Measurements from ENCODE around the gene ADRB2.
"Not testable (repeated sequence)": the region's sequence is repeated elsewhere in the genome, so short reads cannot be mapped to it uniquely, and the experiment has no call there.

ADRB2 gene

DNA sequence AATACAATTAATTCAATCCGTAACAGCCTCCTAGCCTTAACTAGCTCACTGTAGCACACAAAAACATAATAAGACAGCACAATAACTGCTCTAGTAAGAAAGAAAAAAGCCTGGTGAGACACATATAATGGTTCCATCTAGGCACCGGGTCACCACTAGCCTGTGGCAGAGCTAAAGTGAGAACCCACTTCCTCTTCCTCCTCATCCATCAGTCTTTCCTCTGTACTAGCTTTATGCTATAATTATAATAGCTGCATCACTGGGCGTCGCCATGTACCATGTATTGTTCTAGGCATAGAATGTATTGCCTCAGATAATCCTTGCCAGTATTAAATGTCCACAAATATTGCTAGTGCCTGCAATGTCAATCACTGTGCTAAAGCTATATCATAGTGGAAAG lies 23.1 kb downstream of the ADRB2 start:
- in situ Hi-C loops (cut with HindIII; ENCODE audit: low sequenced_read_pairs), result no loop called here

DNA sequence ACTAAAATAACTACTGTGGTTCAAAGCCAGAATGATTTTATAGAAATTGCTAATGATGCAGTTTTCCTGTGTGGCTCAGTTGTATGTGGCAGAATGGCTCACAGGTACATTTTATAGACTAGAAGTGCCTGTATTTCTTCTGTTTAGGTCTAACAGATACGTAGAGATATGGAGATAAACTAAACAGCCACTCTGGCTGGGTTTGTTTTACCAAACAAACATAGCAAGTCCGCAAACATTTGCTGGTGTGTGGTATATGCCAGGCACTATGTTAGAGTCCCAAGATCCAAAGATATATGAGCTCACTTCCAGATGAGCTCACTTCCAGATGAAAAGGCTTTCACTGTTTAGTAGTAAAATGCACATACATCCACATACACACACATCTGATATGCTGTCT lies 24.4 kb downstream of the ADRB2 start:
- in situ Hi-C loops (cut with HindIII; ENCODE audit: low sequenced_read_pairs), result loop anchor here (5.0 kb wide), 2 partner anchors 56 to 94 kb away; no protein-coding TSS in a partner anchor

DNA sequence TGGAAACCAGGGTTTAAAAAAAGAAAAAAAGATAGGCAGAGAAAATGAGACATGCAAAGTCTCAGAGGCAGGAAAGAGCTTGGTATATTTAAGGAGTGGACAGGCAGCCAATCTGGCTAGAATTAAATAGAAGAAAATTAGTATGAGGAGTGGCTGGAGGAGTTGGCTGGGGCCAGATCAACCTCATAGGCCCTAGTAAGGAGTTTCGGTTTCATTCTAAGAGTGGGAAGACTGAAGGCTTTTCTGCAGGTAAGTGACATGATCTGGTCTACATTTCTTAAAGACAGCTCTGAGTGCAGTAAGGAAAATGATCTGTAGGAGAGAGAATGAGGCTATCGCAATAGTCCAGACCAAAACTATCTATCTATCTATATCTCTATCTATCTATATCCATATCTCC lies 27.5 kb downstream of the ADRB2 start:
- in situ Hi-C loops (cut with HindIII; ENCODE audit: low sequenced_read_pairs), result loop anchor here (5.0 kb wide), 2 partner anchors 53 to 97 kb away; no protein-coding TSS in a partner anchor

DNA sequence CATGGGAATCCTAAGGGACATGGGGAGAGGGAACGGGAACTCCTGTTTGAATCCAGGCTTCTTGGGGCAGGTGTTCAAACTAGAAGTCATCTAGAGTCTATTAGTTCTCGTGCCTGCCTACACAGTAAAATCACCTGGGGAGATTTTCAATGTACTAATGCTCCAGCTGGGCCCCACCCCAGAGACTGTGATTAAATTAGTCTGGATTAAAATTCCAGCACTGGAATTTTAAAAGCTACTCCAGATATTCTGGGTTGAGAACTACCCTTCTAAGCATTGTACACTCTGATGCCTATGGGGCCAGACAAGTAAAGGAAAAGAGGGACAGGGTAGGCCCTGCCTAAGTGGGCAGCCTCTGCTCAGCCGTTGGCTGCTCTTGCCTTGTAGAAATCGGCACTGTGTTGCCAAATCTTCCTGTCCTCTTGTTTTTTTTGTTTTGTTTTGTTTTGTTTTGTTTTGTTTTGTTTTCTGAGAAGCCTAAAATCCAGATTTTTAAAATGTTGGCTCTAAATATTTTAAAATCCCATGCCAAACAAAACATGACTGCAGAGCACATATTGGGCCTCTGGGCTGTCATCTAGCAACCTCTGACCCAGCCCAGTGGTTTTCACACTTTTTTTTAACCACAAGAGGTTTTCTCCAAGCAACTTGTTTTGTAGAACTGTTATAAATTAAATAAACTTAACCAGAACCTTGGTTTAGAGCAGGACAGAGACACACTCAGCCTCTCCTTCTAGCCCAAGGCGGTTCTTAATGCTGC lies 29.0 kb downstream of the ADRB2 start:
- in situ Hi-C loops (cut with HindIII; ENCODE audit: low sequenced_read_pairs), result no loop called here

DNA sequence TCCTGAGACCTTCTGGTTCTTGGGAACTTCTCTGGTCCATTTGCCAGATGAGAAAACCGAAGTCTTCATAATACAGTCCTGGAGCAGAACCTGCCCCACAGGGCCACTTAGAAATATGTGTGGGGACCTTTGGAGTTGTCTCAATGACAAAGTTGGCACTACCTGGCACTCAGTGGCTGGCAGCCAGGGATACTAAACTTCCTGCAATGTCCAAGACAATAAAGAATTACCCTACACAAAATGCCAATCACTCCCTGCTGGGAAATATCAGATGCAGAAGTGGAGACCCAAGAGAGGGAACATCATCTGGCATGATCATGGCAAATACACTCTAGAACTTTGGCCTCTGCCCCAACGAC lies 29.6 kb downstream of the ADRB2 start:
- in situ Hi-C loops (cut with HindIII; ENCODE audit: low sequenced_read_pairs), result no loop called here

DNA sequence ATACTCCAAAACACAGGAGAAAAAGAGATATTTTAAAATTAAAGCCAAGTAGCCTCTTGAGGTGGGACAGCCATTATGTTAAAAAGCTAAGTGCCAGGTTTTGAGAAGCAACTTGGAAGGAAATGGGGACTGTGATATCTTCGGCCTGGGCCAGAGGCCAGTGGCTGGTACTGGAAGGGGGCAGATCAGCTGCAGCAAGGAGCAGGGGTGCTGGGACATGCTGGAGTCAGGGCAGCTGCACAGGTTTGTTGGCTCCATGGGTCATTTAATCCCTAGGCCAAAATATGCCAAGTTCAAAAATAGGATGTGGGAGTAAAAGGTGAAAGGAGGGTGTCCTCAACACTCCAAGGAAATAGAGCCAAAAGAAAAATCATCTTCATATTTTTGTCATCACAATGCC lies 30.0 kb downstream of the ADRB2 start:
- in situ Hi-C loops (cut with HindIII; ENCODE audit: low sequenced_read_pairs), result no loop called here

DNA sequence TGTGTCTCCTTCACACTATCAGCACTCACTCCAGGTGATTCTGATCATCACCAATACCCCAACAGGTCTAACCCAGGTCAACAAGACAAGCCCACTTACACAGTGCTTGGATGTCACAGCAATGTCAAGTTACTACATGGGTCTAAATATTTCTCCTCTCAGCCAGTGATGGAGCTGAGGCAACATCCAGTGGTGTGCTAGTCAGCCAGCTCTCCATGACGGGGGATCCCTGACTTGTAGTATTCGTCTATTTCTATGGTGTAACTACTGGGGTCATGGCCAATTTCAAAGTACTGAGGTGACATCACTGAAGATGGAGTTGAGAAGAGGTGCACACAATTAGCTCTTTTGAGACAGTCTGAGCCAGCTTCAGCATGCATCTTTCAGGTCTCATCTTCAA lies 31.1 kb downstream of the ADRB2 start:
- in situ Hi-C loops (cut with HindIII; ENCODE audit: low sequenced_read_pairs), result no loop called here

DNA sequence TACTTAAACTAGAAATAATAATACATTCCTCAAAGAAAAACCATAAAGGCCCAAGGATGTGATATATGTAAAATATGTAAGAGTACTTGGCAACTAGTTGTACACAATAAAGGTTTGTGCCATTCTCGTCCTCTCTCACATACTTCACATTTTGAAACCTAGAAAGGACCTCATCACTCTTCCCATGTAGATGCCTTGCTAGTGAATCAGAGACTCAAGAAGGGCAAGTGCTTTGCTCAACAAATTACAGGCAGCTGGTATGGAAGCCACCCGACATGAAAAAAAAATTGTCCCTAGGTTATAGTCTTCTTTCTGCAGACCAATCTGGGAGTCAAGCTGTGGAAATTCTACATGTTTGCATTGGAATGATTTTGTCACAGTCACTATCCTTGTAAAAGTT lies 31.7 kb downstream of the ADRB2 start:
- in situ Hi-C loops (cut with HindIII; ENCODE audit: low sequenced_read_pairs), result no loop called here

DNA sequence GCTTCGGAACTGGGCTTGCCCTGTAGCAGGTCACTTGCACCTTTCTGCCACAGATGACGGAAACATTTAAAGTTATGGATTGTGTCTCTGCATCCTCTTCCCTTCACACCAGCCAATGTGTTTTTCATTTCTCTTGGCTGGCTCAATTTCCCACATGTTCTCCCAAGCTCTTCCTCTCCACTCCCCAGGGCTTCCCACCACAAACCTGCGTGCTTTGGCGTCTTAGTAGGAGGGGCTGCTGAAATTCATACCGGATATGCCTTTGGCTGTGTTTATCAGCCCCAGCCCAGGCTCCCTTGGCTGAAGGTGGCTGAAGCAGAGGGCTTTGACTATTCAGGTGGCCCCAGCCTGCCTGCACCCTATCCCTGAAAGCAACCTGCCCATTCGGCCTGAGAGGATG lies 32.1 kb downstream of the ADRB2 start:
- in situ Hi-C loops (cut with HindIII; ENCODE audit: low sequenced_read_pairs), result no loop called here

DNA sequence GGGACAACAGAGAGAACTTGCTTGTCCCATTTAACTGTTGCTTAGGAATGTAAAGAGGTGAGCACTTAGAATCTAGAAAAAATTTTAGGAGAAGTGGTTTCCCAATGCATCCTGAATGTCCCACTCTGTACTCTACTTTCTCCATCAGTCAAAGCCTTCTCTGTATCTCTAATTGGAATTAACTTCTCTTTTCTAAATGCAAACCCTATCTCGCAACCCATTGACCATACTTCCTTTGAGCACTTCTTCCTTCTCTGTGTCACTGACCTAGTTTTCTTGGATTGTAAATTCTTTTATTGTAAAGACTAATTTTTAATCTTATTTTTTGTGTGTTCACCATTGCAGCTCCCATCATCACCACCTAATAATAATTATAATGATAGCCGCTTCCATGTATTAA lies 33.3 kb downstream of the ADRB2 start:
- in situ Hi-C loops (cut with HindIII; ENCODE audit: low sequenced_read_pairs), result no loop called here

DNA sequence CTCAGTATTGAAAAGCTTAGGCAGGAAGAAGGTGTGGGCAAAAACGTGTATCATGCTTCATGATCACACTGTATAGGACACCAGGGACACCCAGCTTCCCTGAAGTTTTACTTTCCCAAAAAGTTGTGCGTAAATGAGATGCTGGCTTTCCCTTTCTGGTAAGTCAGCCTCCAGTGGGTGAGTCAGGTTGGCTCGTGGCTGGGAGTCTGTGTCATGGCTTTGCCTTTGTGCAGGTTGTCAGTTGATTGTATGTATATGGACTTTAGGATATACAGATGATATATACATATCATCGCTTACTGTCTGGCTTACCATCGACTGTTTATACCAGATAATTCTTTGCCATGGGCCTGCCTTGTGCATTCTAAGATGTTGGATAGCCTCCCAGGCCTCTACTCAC lies 34.2 kb downstream of the ADRB2 start:
- in situ Hi-C loops (cut with HindIII; ENCODE audit: low sequenced_read_pairs), result no loop called here

DNA sequence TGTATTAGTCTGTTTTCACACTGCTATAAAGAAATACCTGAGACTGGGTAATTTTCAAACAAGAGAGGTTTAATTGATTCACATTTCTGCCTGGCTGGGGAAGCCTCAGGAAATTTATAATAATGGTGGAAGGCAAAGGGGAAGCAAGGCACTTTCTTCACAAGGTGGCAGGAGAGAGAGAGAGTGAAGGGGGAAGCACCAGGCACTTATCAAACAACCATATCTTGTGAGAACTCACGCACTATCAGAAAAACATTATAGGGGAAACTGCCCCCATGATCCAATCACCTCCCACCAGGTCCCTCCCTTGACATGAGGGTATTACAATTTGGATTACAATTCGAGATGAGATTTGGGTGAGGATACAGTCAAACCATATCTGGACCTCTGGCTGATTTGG lies 34.7 kb downstream of the ADRB2 start:
- in situ Hi-C loops (cut with HindIII; ENCODE audit: low sequenced_read_pairs), result no loop called here

DNA sequence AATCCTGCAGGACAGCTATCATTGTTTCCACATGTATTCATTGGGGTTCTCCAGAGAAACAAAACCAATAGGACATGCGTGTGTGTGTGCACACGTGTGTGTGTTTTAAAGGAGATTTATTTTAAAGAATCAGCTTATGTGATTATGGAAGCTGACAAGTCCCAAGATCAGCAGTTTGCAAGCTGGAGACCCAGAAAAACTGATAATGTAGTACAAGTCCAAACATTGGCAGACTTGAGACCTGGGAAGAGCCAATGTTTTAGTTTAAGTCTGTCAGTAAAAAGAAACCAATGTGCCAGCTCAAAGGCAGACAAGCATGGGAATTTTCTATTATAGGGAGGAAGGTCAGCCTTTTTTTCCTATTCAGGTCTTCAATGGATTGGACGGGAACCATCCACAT lies 35.3 kb downstream of the ADRB2 start:
- in situ Hi-C loops (cut with HindIII; ENCODE audit: low sequenced_read_pairs), result no loop called here

DNA sequence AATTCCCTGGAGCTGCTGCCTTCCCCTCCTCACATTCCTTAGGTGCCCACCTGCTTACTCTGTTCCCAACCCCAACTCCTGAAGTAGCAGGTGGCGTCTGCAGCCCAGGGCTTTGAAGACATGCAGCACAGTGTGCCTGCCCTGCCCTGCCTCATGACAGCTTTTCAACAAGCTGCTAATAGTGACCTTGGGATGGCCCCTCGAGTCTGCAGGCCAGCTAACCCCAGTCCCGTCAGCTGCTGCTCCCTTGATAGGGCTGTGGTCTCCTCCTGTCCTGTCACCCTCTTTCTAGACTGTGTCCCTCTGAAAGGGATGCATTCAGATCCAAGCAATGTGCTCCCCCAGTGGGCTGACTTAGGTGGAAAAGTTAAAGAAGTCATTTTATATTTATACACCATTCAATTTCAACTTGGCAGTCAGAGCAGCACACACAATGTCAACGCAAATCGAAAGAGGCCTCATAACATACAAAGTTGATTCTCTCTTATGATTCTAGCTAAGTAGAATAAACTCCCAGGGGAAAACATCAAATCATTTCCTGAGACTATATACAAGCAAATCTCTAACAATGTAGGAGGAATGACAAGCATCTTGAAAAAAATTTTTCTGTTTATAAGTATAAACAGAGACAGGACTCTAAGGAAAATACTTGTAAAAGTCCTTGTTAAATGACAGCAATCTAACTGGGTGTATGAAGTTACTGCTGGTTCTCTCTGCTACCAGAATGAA lies 37.9 kb downstream of the ADRB2 start:
- in situ Hi-C loops (cut with HindIII; ENCODE audit: low sequenced_read_pairs), result no loop called here

DNA sequence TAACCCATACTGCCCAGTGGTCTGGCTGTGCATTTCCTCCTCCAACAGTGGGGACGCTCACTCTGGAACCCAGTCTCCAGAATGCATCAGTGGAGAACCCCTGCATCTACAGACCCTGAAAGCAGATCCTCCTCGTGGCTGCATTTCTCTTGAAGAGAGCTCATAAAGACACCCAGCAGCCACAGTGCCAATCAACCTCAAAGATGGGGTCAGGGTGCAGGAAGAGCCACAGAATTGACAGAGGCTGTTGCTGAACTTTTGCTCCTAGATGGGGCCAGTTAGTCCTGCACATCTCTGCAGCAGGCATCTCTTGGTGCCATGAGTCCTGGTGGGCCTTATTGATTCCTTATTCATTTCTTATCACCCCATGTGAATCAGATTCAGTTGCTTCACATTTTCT lies 39.6 kb downstream of the ADRB2 start:
- in situ Hi-C loops (cut with HindIII; ENCODE audit: low sequenced_read_pairs), result loop anchor here (5.0 kb wide), 1 partner anchor 86 kb away; no protein-coding TSS in a partner anchor

DNA sequence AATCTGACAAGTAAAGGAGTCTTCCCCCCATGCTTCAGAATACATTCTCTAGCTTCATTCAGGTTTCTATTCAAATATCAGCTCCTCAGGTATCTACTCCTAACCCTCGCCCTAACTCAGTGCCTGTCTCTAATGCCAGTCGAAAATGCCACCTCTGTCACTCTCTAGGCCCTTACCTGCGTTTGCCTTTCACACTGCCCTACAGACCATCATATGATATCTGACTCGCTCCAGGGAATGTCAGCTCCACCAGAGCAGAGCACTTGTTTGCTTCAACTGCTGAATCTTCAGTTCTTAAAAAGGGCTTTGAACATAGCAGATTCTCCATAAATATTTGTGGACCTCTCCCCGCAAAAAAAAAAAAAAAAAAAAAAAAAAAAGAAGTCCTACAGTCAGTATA lies 46.7 kb downstream of the ADRB2 start:
- in situ Hi-C loops (cut with HindIII; ENCODE audit: low sequenced_read_pairs), result no loop called here

DNA sequence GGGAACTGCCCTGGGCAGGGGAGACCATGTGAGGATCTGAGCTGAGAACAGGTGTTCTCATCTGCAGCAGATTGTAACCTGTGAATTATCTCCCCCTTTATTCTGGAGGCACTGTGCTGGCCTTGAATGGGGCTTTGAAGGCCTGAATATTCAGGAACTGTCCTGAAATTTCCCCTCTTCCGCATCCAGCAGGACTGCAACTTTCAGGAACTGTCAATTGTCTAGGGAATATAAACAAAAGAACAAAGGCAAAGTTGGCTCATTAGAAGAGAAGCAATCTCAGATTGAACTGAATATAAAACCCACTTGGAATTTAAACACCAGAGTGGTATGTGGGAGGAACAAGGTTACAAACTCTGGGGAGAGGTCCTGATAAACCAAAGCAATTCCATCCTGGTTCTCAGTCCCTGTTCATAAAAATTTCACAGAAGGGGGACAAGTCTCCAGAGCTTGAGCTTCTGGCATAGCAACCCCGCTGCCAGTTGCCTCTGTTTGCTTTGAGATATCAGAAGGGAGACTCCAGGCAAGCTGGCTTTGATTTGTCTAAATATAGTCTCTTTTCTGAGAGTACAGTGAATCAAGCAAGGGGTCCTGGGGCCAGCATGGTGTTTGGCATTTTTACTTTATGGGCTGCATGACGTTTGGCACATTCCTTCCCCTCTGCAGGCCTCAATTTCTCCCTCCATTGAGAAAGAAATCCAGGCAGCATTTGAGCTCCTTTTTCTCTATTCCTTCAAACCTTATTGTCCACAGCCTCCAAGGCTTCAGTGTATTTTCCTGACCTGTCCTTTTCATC lies 47.5 kb downstream of the ADRB2 start:
- in situ Hi-C loops (cut with HindIII; ENCODE audit: low sequenced_read_pairs), result no loop called here

DNA sequence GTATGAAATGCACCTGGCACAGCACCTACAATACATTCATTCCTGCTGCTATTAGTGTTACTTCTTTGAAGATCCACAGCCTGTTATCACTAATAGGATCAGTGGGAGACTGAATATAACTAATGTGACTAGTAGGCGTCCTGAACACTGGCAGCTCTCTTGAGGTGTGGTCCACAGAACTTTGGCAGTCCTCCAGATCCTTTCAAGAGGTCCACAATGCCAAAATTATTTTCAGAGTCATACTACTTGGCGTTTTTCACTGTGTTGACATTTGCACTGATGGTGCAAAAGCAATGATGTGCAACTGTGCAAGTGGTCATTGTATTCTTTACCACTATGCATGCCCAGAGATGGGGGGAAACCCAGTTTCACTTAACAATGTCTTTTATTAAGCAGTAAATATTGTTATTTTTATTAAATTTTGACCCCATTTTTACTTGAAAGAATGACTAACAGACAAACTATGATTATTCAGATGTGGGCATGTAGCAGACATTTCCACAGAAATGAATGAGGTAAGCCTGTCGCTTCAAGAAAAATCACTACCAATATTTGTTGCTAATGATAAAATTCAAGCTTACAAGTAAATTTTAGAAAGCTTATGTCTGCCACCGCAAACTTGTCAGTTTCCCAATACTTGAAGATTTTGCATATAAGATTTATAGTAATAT lies 48.9 kb downstream of the ADRB2 start:
- in situ Hi-C loops (cut with HindIII; ENCODE audit: low sequenced_read_pairs), result no loop called here

DNA sequence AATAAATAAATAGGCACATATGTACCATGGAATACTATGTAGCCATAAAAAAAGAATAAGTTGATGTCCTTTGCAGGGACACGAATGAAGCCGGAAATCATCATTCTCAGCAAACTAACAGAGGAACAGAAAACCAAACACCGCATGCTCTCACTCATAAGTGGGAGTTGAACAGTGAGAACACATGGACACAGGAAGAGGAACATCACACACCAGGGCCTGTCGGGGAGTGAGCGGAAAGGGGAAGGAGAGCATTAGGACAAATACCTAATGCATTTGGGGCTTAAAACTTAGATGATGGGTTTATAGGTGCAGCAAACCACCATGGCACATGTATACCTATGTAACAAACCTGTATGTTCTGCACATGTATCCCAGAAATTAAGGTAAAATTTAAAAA lies 51.0 kb downstream of the ADRB2 start:
- in situ Hi-C loops (cut with HindIII; ENCODE audit: low sequenced_read_pairs), result not testable (repeated sequence)

All from endothelial cell of hepatic sinusoid (primary cell).